Neural progenitor cell (in vitro differentiated cells): Measurements from ENCODE around the gene CAMSAP1.

ENCODE experiments used
- CTCF ChIP-seq: fragments of 200-600 bp; sonication (generic); IDR thresholded peaks from 2 replicates; pipeline ENCODE4 v1.5.1; 2017; ENCODE audit warnings: antibody characterized with exemption, mild to moderate bottlenecking
- EZH2phosphoT487 ChIP-seq: fragments of 200-600 bp; sonication (generic); IDR thresholded peaks from 2 replicates; pipeline ENCODE4 v1.6.1; 2017; ENCODE audit warnings: antibody characterized with exemption

- TF ChIP-seq CTCF: no peak
- TF ChIP-seq EZH2phosphoT487: no peak
Measured at GRCh38 chr9:135909371-135909770, 2.0 kb upstream of the CAMSAP1 start.
